Mesenchymal stem cell (in vitro differentiated cells and primary cell): ENCODE results near the gene CERS6.

ENCODE experiments used
- DNase-seq: peaks from one replicate; pipeline ENCODE4 v3.0.0-alpha.2; 2013
- H2AFZ ChIP-seq: one replicate; pipeline ENCODE4 v1.6.1; 2013; ENCODE audit warnings: low read depth, mild to moderate bottlenecking, control low read depth, inconsistent platforms, low read length, moderate library complexity
- H2AK5ac ChIP-seq: 2 replicates; pipeline ENCODE4 v1.6.1; 2013; ENCODE audit warnings: low read length, moderate library complexity, mild to moderate bottlenecking, inconsistent platforms; ENCODE audit not compliant: severe bottlenecking
- H2BK120ac ChIP-seq: one replicate; pipeline ENCODE4 v1.6.1; 2013; ENCODE audit warnings: low read depth, mild to moderate bottlenecking, inconsistent platforms, low read length, moderate library complexity
- H2BK12ac ChIP-seq, 2 experiments: one replicate each; pipeline ENCODE4 v1.6.1; 2013; ENCODE audit warnings: inconsistent platforms in 2 of 2, low read length in 2 of 2, mild to moderate bottlenecking in 2 of 2, moderate library complexity in 2 of 2, control low read depth in 1 of 2
- H2BK15ac ChIP-seq: one replicate; pipeline ENCODE4 v1.6.1; 2013; ENCODE audit warnings: mild to moderate bottlenecking, low read depth, inconsistent platforms; ENCODE audit not compliant: poor library complexity, severe bottlenecking
- H2BK5ac ChIP-seq: 2 replicates; pipeline ENCODE4 v1.6.1; 2013; ENCODE audit warnings: low read depth, mild to moderate bottlenecking, low read length, control low read depth, inconsistent platforms; ENCODE audit not compliant: poor library complexity, severe bottlenecking
- H3K14ac ChIP-seq, 2 experiments: one replicate each; pipeline ENCODE4 v1.6.1; 2013; ENCODE audit warnings: inconsistent platforms in 2 of 2, low read length in 2 of 2, control low read depth in 1 of 2, mild to moderate bottlenecking in 1 of 2, moderate library complexity in 1 of 2
- H3K18ac ChIP-seq, 2 experiments: one replicate each; pipeline ENCODE4 v1.6.1; 2013; ENCODE audit warnings: inconsistent platforms in 2 of 2, low read length in 2 of 2, control low read depth in 1 of 2, low read depth in 1 of 2, mild to moderate bottlenecking in 1 of 2
- H3K23ac ChIP-seq, 2 experiments: one replicate each; pipeline ENCODE4 v1.6.1; 2013; ENCODE audit warnings: inconsistent platforms in 2 of 2, low read length in 2 of 2, mild to moderate bottlenecking in 2 of 2, moderate library complexity in 2 of 2, control low read depth in 1 of 2
- H3K27ac ChIP-seq: 2 replicates; pipeline ENCODE4 v1.5.1; 2013; ENCODE audit warnings: mild to moderate bottlenecking, moderate library complexity, low read length, control low read depth, inconsistent platforms; ENCODE audit not compliant: poor library complexity, severe bottlenecking
- H3K27me3 ChIP-seq, 2 experiments: 2 replicates each; pipeline versions ENCODE4 v1.6.1 to v1.7.0; 2013; ENCODE audit warnings: low read length in 2 of 2, mild to moderate bottlenecking in 2 of 2, moderate library complexity in 2 of 2, control low read depth in 1 of 2, inconsistent platforms in 1 of 2; ENCODE audit not compliant: control insufficient read depth in 1 of 2, insufficient read depth in 1 of 2
- H3K36me3 ChIP-seq, 2 experiments: 2 replicates each; pipeline versions ENCODE4 v1.6.1 to v1.7.0; 2013; ENCODE audit warnings: low read length in 2 of 2, control low read depth in 1 of 2, inconsistent platforms in 1 of 2, low read depth in 1 of 2, mild to moderate bottlenecking in 1 of 2; ENCODE audit not compliant: insufficient read depth in 2 of 2, control insufficient read depth in 1 of 2
- H3K4ac ChIP-seq, 2 experiments: one replicate each; pipeline ENCODE4 v1.6.1; 2013; ENCODE audit warnings: inconsistent platforms in 2 of 2, low read length in 2 of 2, mild to moderate bottlenecking in 2 of 2, moderate library complexity in 2 of 2, control low read depth in 1 of 2, low read depth in 1 of 2
- H3K4me1 ChIP-seq: 2 replicates; pipeline ENCODE4 v1.6.1; 2013; ENCODE audit warnings: low read depth, low read length, control low read depth; ENCODE audit not compliant: control insufficient read depth, insufficient read depth
- H3K4me2 ChIP-seq: 2 replicates; pipeline ENCODE4 v1.6.1; 2013; ENCODE audit warnings: low read length, mild to moderate bottlenecking, inconsistent platforms; ENCODE audit not compliant: poor library complexity, severe bottlenecking
- H3K4me3 ChIP-seq, 2 experiments: 2 replicates each; pipeline versions ENCODE4 v1.5.1 to v1.7.0; 2013; ENCODE audit warnings: low read length in 2 of 2, mild to moderate bottlenecking in 2 of 2, control low read depth in 1 of 2, low read depth in 1 of 2; ENCODE audit not compliant: insufficient read depth in 1 of 2
- H3K79me1 ChIP-seq: replicated peaks from 2 replicates; pipeline ENCODE4 v1.6.1; 2013; ENCODE audit warnings: mild to moderate bottlenecking, control low read depth, low read length, inconsistent platforms; ENCODE audit not compliant: poor library complexity, severe bottlenecking
- H3K9ac ChIP-seq: 2 replicates; pipeline ENCODE4 v1.7.0; 2013; ENCODE audit warnings: mild to moderate bottlenecking, low read length, moderate library complexity
- H3K9me3 ChIP-seq: 2 replicates; pipeline ENCODE4 v1.7.0; 2013; ENCODE audit warnings: mild to moderate bottlenecking, low read length; ENCODE audit not compliant: control insufficient read depth
- H4K8ac ChIP-seq: one replicate; pipeline ENCODE4 v1.6.1; 2013; ENCODE audit warnings: inconsistent platforms, mild to moderate bottlenecking, low read length, moderate library complexity
- H4K91ac ChIP-seq: one replicate; pipeline ENCODE4 v1.6.1; 2013; ENCODE audit warnings: mild to moderate bottlenecking, low read length, inconsistent platforms
- WGBS: methylation state at CpG from one replicate; pipeline ENCODE4 v1.1.7; 2013; ENCODE audit warnings: mixed read lengths; 5-methylcytosine and 5-hydroxymethylcytosine counted together

Gene CERS6

GRCh38 chr2:168622559-168622958 is 166.5 kb downstream of the CERS6 start:
- H2BK12ac ChIP-seq: no peak overlapping the region
- no CpG with 5 or more reads among the region's 1 CpG for WGBS
- peaks cover 4% of the 10 kb centered on the region for H3K4me1 ChIP-seq
- no peak overlapping the region for H3K18ac ChIP-seq
- no peak overlapping the region for H4K8ac ChIP-seq
- H2AFZ ChIP-seq: no peak overlapping the region
- H4K91ac ChIP-seq: no peak overlapping the region
- H3K36me3 ChIP-seq: no peaks in the 10 kb centered on the region
- no peak overlapping the region for H3K4ac ChIP-seq
- H3K14ac ChIP-seq: no peak overlapping the region
- H3K4me3 ChIP-seq: no peak overlapping the region
- H2BK5ac ChIP-seq: no peak overlapping the region
- H3K9me3 ChIP-seq: no peaks in the 10 kb centered on the region
- H3K79me1 ChIP-seq: peaks cover 8% of the 10 kb centered on the region
- H2BK120ac ChIP-seq: no peak overlapping the region
- H3K27me3 ChIP-seq: no peaks in the 10 kb centered on the region
- H3K9ac ChIP-seq: no peak overlapping the region
- no peak for DNase-seq
- H3K4me2 ChIP-seq: no peak overlapping the region
- no peak overlapping the region for H2AK5ac ChIP-seq
- peak overlapping the region; percentile 75 for H3K27ac ChIP-seq
- no peak overlapping the region for H3K23ac ChIP-seq
- no peak overlapping the region for H2BK15ac ChIP-seq

DNA sequence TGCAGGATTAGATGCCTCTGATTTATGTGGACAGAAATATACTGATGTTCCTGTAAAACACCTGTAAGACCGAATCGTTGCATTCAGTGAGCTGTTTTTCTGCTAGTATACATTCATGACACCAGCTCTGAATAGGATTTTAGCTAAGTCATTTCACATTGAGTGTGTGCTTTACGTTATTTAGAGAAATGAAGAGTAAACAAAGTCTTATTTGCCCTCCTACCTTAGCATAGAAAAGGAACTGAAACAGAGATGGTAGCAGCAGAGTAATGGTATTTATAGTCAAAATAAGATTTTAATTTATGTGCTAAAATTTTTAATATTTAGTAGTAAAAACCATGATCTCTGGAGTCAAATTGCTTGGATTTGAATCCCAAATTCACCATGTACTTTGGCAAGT is 168.0 kb downstream of the CERS6 start:
- no peak overlapping the region for H2AFZ ChIP-seq
- no peaks in the 10 kb centered on the region for H3K27me3 ChIP-seq
- no peak overlapping the region for H4K91ac ChIP-seq
- no peak overlapping the region for H2BK5ac ChIP-seq
- H3K4me2 ChIP-seq: no peak overlapping the region
- no peaks in the 10 kb centered on the region for H3K36me3 ChIP-seq
- H3K4me1 ChIP-seq: peaks cover 4% of the 10 kb centered on the region
- peaks cover 8% of the 10 kb centered on the region for H3K79me1 ChIP-seq
- no peak overlapping the region for H3K4ac ChIP-seq
- H3K9me3 ChIP-seq: no peaks in the 10 kb centered on the region
- no peak overlapping the region for H4K8ac ChIP-seq
- no peak overlapping the region for H3K23ac ChIP-seq
- no peak overlapping the region for H3K4me3 ChIP-seq
- H2BK15ac ChIP-seq: no peak overlapping the region
- H2AK5ac ChIP-seq: no peak overlapping the region
- H3K18ac ChIP-seq: no peak overlapping the region
- no peak overlapping the region for H3K14ac ChIP-seq
- no peak overlapping the region for H3K9ac ChIP-seq
- no peak overlapping the region for H3K27ac ChIP-seq
- 96% methylated on average over 2 of the region's 3 CpGs for WGBS
- no peak overlapping the region for H2BK12ac ChIP-seq
- no peak overlapping the region for H2BK120ac ChIP-seq
- no peak for DNase-seq

DNA sequence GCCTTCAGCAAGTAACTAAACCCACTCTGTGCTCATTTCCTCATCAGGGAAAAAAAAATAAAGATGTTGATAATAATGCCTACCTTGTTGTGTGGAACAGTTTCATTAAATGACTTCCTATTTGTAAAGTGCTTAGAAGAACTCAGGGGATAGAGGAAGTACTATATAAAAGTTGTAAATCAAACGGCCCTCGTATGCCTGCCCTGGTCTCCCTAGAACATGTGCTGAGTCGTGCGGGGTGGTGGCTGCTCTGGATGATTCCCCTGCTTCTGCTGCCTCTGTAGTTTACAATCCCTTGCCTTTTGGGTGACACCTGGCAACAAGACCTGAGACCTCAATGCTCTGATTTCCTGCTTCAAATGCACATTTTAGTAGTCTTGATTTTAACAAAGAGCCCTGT is 170.0 kb downstream of the CERS6 start:
- H3K27me3 ChIP-seq: no peaks in the 10 kb centered on the region
- peak overlapping the region in 1 of 2 experiments; percentile 25 for H3K18ac ChIP-seq
- 34% methylated on average over 4 of the region's 4 CpGs for WGBS
- H3K14ac ChIP-seq: no peak overlapping the region
- H3K9me3 ChIP-seq: no peaks in the 10 kb centered on the region
- no peak overlapping the region for H4K91ac ChIP-seq
- H2BK15ac ChIP-seq: no peak overlapping the region
- no peak for DNase-seq
- no peak overlapping the region for H2BK120ac ChIP-seq
- no peak overlapping the region for H2AFZ ChIP-seq
- no peak overlapping the region for H3K23ac ChIP-seq
- no peak overlapping the region for H2AK5ac ChIP-seq
- no peak overlapping the region for H3K9ac ChIP-seq
- H3K4me2 ChIP-seq: no peak overlapping the region
- no peak overlapping the region for H3K4me3 ChIP-seq
- no peak overlapping the region for H2BK5ac ChIP-seq
- no peak overlapping the region for H4K8ac ChIP-seq
- no peaks in the 10 kb centered on the region for H3K36me3 ChIP-seq
- H2BK12ac ChIP-seq: no peak overlapping the region
- H3K79me1 ChIP-seq: peaks cover 8% of the 10 kb centered on the region
- no peak overlapping the region for H3K4ac ChIP-seq
- H3K4me1 ChIP-seq: peaks cover 2% of the 10 kb centered on the region
- H3K27ac ChIP-seq: no peak overlapping the region

GRCh38 chr2:168626647-168627046 is 170.6 kb downstream of the CERS6 start:
- no peak overlapping the region for H3K9ac ChIP-seq
- 17% methylated on average over 1 of the region's 3 CpGs for whole genome bisulfite sequencing

More at GRCh38 chr2:168626647-168627046, 170.6 kb downstream of the CERS6 start:
- Histone ChIP-seq H3K23ac (no peak overlapping the region), H2BK120ac (no peak overlapping the region), H2BK5ac (no peak overlapping the region), H3K18ac (no peak overlapping the region), H3K27ac (no peak overlapping the region), H3K14ac (no peak overlapping the region), H4K91ac (no peak overlapping the region), H3K79me1 (peaks cover 8% of the 10 kb centered on the region), H3K4ac (no peak overlapping the region), H3K27me3 (no peaks in the 10 kb centered on the region), H2AFZ (no peak overlapping the region), H3K4me3 (no peak overlapping the region), H2BK12ac (no peak overlapping the region), H3K4me2 (no peak overlapping the region), H4K8ac (no peak overlapping the region), H3K4me1 (peaks cover 2% of the 10 kb centered on the region), H2BK15ac (no peak overlapping the region), H3K36me3 (no peaks in the 10 kb centered on the region), H2AK5ac (peak overlapping the region; percentile 84), H3K9me3 (no peaks in the 10 kb centered on the region)
- no peak for DNase-seq
